ENCODE results near the gene CR2.

Gene CR2

GRCh38 chr1:207412845-207413244 lies 41.3 kb upstream of the CR2 start:
- no peaks in the 10 kb centered on the region for H3K27me3 ChIP-seq (ENCODE audit: insufficient read depth, low read depth)
- H3K4me2 ChIP-seq: no peak overlapping the region
- H2AFZ ChIP-seq (ENCODE audit: low read depth): no peak overlapping the region
- H3K4me3 ChIP-seq (IDR thresholded peaks at IDR 0.05; ENCODE audit: insufficient read depth, low read depth, low read length): no peak overlapping the region
- no peaks in the 10 kb centered on the region for H3K79me2 ChIP-seq (ENCODE audit: insufficient read depth, low read depth)
- TF ChIP-seq CTCF (conservative IDR thresholded peaks at IDR 0.05; ENCODE audit: low read depth, low read length): no peak
- no peak overlapping the region for H3K27ac ChIP-seq
- no peaks in the 10 kb centered on the region for H4K20me1 ChIP-seq (ENCODE audit: insufficient read depth)
- H3K36me3 ChIP-seq (ENCODE audit: insufficient read depth): no peaks in the 10 kb centered on the region
- H3K9ac ChIP-seq: no peak overlapping the region
- H3K4me1 ChIP-seq (ENCODE audit: low read depth, poor library complexity, severe bottlenecking): peaks cover 36% of the 10 kb centered on the region

GRCh38 chr1:207414606-207415108 lies 39.5 kb upstream of the CR2 start:
- Histone ChIP-seq H3K9ac (no peak overlapping the region), H3K4me3 (IDR thresholded peaks at IDR 0.05; ENCODE audit: insufficient read depth, low read depth, low read length) (no peak overlapping the region), H3K27ac (peak overlapping the region; percentile 9; the same call in 1 of the 2 replicates), H2AFZ (ENCODE audit: low read depth) (peak overlapping the region; percentile 2; the same call in 1 of the 2 replicates), H3K79me2 (ENCODE audit: insufficient read depth, low read depth) (no peaks in the 10 kb centered on the region), H3K4me1 (ENCODE audit: low read depth, poor library complexity, severe bottlenecking) (peaks cover 36% of the 10 kb centered on the region), H4K20me1 (ENCODE audit: insufficient read depth) (no peaks in the 10 kb centered on the region), H3K4me2 (peak overlapping the region; percentile 39), H3K27me3 (ENCODE audit: insufficient read depth, low read depth) (no peaks in the 10 kb centered on the region), H3K36me3 (ENCODE audit: insufficient read depth) (no peaks in the 10 kb centered on the region)
- no peak for TF ChIP-seq CTCF (conservative IDR thresholded peaks at IDR 0.05; ENCODE audit: low read depth, low read length)

GRCh38 chr1:207417076-207417475 lies 37.1 kb upstream of the CR2 start:
- Histone ChIP-seq H3K36me3 (ENCODE audit: insufficient read depth) (no peaks in the 10 kb centered on the region), H3K4me2 (no peak overlapping the region), H3K27me3 (ENCODE audit: insufficient read depth, low read depth) (no peaks in the 10 kb centered on the region), H2AFZ (ENCODE audit: low read depth) (no peak overlapping the region), H3K9ac (no peak overlapping the region), H3K4me3 (IDR thresholded peaks at IDR 0.05; ENCODE audit: insufficient read depth, low read depth, low read length) (no peak overlapping the region), H3K27ac (no peak overlapping the region), H3K79me2 (ENCODE audit: insufficient read depth, low read depth) (no peaks in the 10 kb centered on the region), H3K4me1 (ENCODE audit: low read depth, poor library complexity, severe bottlenecking) (peaks cover 30% of the 10 kb centered on the region), H4K20me1 (ENCODE audit: insufficient read depth) (no peaks in the 10 kb centered on the region)
- no peak for TF ChIP-seq CTCF (conservative IDR thresholded peaks at IDR 0.05; ENCODE audit: low read depth, low read length)

GRCh38 chr1:207418351-207418750 lies 35.8 kb upstream of the CR2 start:
- Histone ChIP-seq H3K4me2 (no peak overlapping the region), H3K4me3 (IDR thresholded peaks at IDR 0.05; ENCODE audit: insufficient read depth, low read depth, low read length) (no peak overlapping the region), H3K9ac (no peak overlapping the region), H3K27ac (no peak overlapping the region), H3K4me1 (ENCODE audit: low read depth, poor library complexity, severe bottlenecking) (peaks cover 21% of the 10 kb centered on the region), H4K20me1 (ENCODE audit: insufficient read depth) (no peaks in the 10 kb centered on the region), H2AFZ (ENCODE audit: low read depth) (no peak overlapping the region), H3K79me2 (ENCODE audit: insufficient read depth, low read depth) (no peaks in the 10 kb centered on the region), H3K36me3 (ENCODE audit: insufficient read depth) (no peaks in the 10 kb centered on the region), H3K27me3 (ENCODE audit: insufficient read depth, low read depth) (no peaks in the 10 kb centered on the region)
- no peak for TF ChIP-seq CTCF (conservative IDR thresholded peaks at IDR 0.05; ENCODE audit: low read depth, low read length)

Measured in KMS-11 (cell line).